ENCODE data around the gene LAPTM4A.

Gene LAPTM4A

GRCh38 chr2:20062615-20063545 is 11.5 kb upstream of the LAPTM4A start:
- Histone ChIP-seq H3K4me1 (ENCODE audit: control insufficient read depth, insufficient read depth, low read length) (no peaks in the 10 kb centered on the region), H3K9me3 (ENCODE audit: control insufficient read depth, insufficient read depth, low read length) (no peaks in the 10 kb centered on the region), H3K27me3 (ENCODE audit: control insufficient read depth, insufficient read depth, low read length) (no peaks in the 10 kb centered on the region), H3K36me3 (ENCODE audit: control insufficient read depth, insufficient read depth, low read length) (no peaks in the 10 kb centered on the region), H3K27ac (ENCODE audit: low read depth, low read length) (no peak overlapping the region), H3K4me3 (ENCODE audit: low read depth, low read length) (no peak overlapping the region), H3K9ac (ENCODE audit: low read depth, low read length) (no peak overlapping the region)

- H3K4me3 ChIP-seq (ENCODE audit: low read depth, low read length), result no peak overlapping the region
- no peaks in the 10 kb centered on the region for H3K27me3 ChIP-seq (ENCODE audit: control insufficient read depth, insufficient read depth, low read length)
- no peak overlapping the region for H3K9ac ChIP-seq (ENCODE audit: low read depth, low read length)
- H3K36me3 ChIP-seq (ENCODE audit: control insufficient read depth, insufficient read depth, low read length), result no peaks in the 10 kb centered on the region
- H3K9me3 ChIP-seq (ENCODE audit: control insufficient read depth, insufficient read depth, low read length), result no peaks in the 10 kb centered on the region
- no peak overlapping the region for H3K27ac ChIP-seq (ENCODE audit: low read depth, low read length)
- H3K4me1 ChIP-seq (ENCODE audit: control insufficient read depth, insufficient read depth, low read length), result no peaks in the 10 kb centered on the region
These were observed 10.5 kb upstream of the LAPTM4A start for GRCh38 chr2:20061940-20062339.

- H3K27ac ChIP-seq (ENCODE audit: low read depth, low read length), result no peak overlapping the region
- no peaks in the 10 kb centered on the region; the same call in 1 of the 2 replicates for H3K27me3 ChIP-seq (ENCODE audit: control insufficient read depth, insufficient read depth, low read length)
- no peaks in the 10 kb centered on the region for H3K4me1 ChIP-seq (ENCODE audit: control insufficient read depth, insufficient read depth, low read length)
- H3K4me3 ChIP-seq (ENCODE audit: low read depth, low read length), result no peak overlapping the region
- H3K9me3 ChIP-seq (ENCODE audit: control insufficient read depth, insufficient read depth, low read length), result no peaks in the 10 kb centered on the region
- H3K36me3 ChIP-seq (ENCODE audit: control insufficient read depth, insufficient read depth, low read length), result no peaks in the 10 kb centered on the region
- H3K9ac ChIP-seq (ENCODE audit: low read depth, low read length), result no peak overlapping the region
These were observed 10.0 kb upstream of the LAPTM4A start for GRCh38 chr2:20061476-20061875.

- H3K4me3 ChIP-seq (ENCODE audit: low read depth, low read length), result no peak overlapping the region
- no peak overlapping the region for H3K27ac ChIP-seq (ENCODE audit: low read depth, low read length)
- no peaks in the 10 kb centered on the region; the same call in 1 of the 2 replicates for H3K27me3 ChIP-seq (ENCODE audit: control insufficient read depth, insufficient read depth, low read length)
- no peaks in the 10 kb centered on the region for H3K9me3 ChIP-seq (ENCODE audit: control insufficient read depth, insufficient read depth, low read length)
- no peaks in the 10 kb centered on the region for H3K4me1 ChIP-seq (ENCODE audit: control insufficient read depth, insufficient read depth, low read length)
- H3K36me3 ChIP-seq (ENCODE audit: control insufficient read depth, insufficient read depth, low read length), result no peaks in the 10 kb centered on the region
- no peak overlapping the region for H3K9ac ChIP-seq (ENCODE audit: low read depth, low read length)
These were observed 8.7 kb upstream of the LAPTM4A start for GRCh38 chr2:20060106-20060505.

- H3K9ac ChIP-seq (ENCODE audit: low read depth, low read length), result no peak overlapping the region
- no peak overlapping the region for H3K4me3 ChIP-seq (ENCODE audit: low read depth, low read length)
- H3K36me3 ChIP-seq (ENCODE audit: control insufficient read depth, insufficient read depth, low read length), result no peaks in the 10 kb centered on the region
- H3K27me3 ChIP-seq (ENCODE audit: control insufficient read depth, insufficient read depth, low read length), result no peaks in the 10 kb centered on the region; the same call in 1 of the 2 replicates
- no peak overlapping the region for H3K27ac ChIP-seq (ENCODE audit: low read depth, low read length)
- H3K9me3 ChIP-seq (ENCODE audit: control insufficient read depth, insufficient read depth, low read length), result no peaks in the 10 kb centered on the region
- 0 out of 2 replicates have a peak, but pooled peaks cover 5% of the 10 kb centered on the region for H3K4me1 ChIP-seq (ENCODE audit: control insufficient read depth, insufficient read depth, low read length)
These were observed 5.8 kb upstream of the LAPTM4A start for GRCh38 chr2:20057268-20057667.

- Histone ChIP-seq H3K27ac (ENCODE audit: low read depth, low read length) (no peak overlapping the region), H3K9ac (ENCODE audit: low read depth, low read length) (no peak overlapping the region), H3K4me1 (ENCODE audit: control insufficient read depth, insufficient read depth, low read length) (0 out of 2 replicates have a peak, but pooled peaks cover 5% of the 10 kb centered on the region), H3K4me3 (ENCODE audit: low read depth, low read length) (no peak overlapping the region), H3K27me3 (ENCODE audit: control insufficient read depth, insufficient read depth, low read length) (no peaks in the 10 kb centered on the region; the same call in 1 of the 2 replicates), H3K36me3 (ENCODE audit: control insufficient read depth, insufficient read depth, low read length) (no peaks in the 10 kb centered on the region), H3K9me3 (ENCODE audit: control insufficient read depth, insufficient read depth, low read length) (no peaks in the 10 kb centered on the region)
These were observed 3.5 kb upstream of the LAPTM4A start for GRCh38 chr2:20054931-20055330.

GRCh38 chr2:20054119-20054518 is 2.7 kb upstream of the LAPTM4A start:
- H3K27ac ChIP-seq (ENCODE audit: low read depth, low read length), result no peak overlapping the region
- H3K27me3 ChIP-seq (ENCODE audit: control insufficient read depth, insufficient read depth, low read length), result no peaks in the 10 kb centered on the region; the same call in 1 of the 2 replicates
- peaks cover 7% of the 10 kb centered on the region for H3K4me1 ChIP-seq (ENCODE audit: control insufficient read depth, insufficient read depth, low read length)
- no peaks in the 10 kb centered on the region for H3K36me3 ChIP-seq (ENCODE audit: control insufficient read depth, insufficient read depth, low read length)
- H3K9ac ChIP-seq (ENCODE audit: low read depth, low read length), result no peak overlapping the region
- no peaks in the 10 kb centered on the region for H3K9me3 ChIP-seq (ENCODE audit: control insufficient read depth, insufficient read depth, low read length)
- H3K4me3 ChIP-seq (ENCODE audit: low read depth, low read length), result no peak overlapping the region

GRCh38 chr2:20052861-20053281 is 1.4 kb upstream of the LAPTM4A start:
- peak overlapping the region; percentile 89 for H3K27ac ChIP-seq (ENCODE audit: low read depth, low read length)
- peaks cover 20% of the 10 kb centered on the region for H3K4me1 ChIP-seq (ENCODE audit: control insufficient read depth, insufficient read depth, low read length)
- peak overlapping the region; percentile 85 for H3K4me3 ChIP-seq (ENCODE audit: low read depth, low read length)

GRCh38 chr2:20052229-20052851 is 912 bp upstream of the LAPTM4A start:
- no peaks in the 10 kb centered on the region for H3K36me3 ChIP-seq (ENCODE audit: control insufficient read depth, insufficient read depth, low read length)
- peak overlapping the region; percentile 85 for H3K4me3 ChIP-seq (ENCODE audit: low read depth, low read length)
- peak overlapping the region; percentile 89 for H3K27ac ChIP-seq (ENCODE audit: low read depth, low read length)
- H3K27me3 ChIP-seq (ENCODE audit: control insufficient read depth, insufficient read depth, low read length), result no peaks in the 10 kb centered on the region; the same call in 1 of the 2 replicates
- no peaks in the 10 kb centered on the region for H3K9me3 ChIP-seq (ENCODE audit: control insufficient read depth, insufficient read depth, low read length)
- peaks cover 21% of the 10 kb centered on the region for H3K4me1 ChIP-seq (ENCODE audit: control insufficient read depth, insufficient read depth, low read length)
- peak overlapping the region; percentile 95 for H3K9ac ChIP-seq (ENCODE audit: low read depth, low read length)

More at GRCh38 chr2:20052861-20053281, 1.4 kb upstream of the LAPTM4A start:
- Histone ChIP-seq H3K9me3 (ENCODE audit: control insufficient read depth, insufficient read depth, low read length) (no peaks in the 10 kb centered on the region), H3K9ac (ENCODE audit: low read depth, low read length) (peak overlapping the region; percentile 95; the same call in 1 of the 2 replicates), H3K27me3 (ENCODE audit: control insufficient read depth, insufficient read depth, low read length) (no peaks in the 10 kb centered on the region; the same call in 1 of the 2 replicates), H3K36me3 (ENCODE audit: control insufficient read depth, insufficient read depth, low read length) (no peaks in the 10 kb centered on the region)

GRCh38 chr2:20050646-20051531 is 539 bp downstream of the LAPTM4A start:
- no peaks in the 10 kb centered on the region for H3K36me3 ChIP-seq (ENCODE audit: control insufficient read depth, insufficient read depth, low read length)
- H3K27ac ChIP-seq (ENCODE audit: low read depth, low read length), result peak overlapping the region; percentile 89
- H3K4me1 ChIP-seq (ENCODE audit: control insufficient read depth, insufficient read depth, low read length), result peaks cover 21% of the 10 kb centered on the region
- no peaks in the 10 kb centered on the region for H3K27me3 ChIP-seq (ENCODE audit: control insufficient read depth, insufficient read depth, low read length)
- peak overlapping the region; percentile 74 for H3K9ac ChIP-seq (ENCODE audit: low read depth, low read length)
- peak overlapping the region; percentile 85 for H3K4me3 ChIP-seq (ENCODE audit: low read depth, low read length)
- H3K9me3 ChIP-seq (ENCODE audit: control insufficient read depth, insufficient read depth, low read length), result no peaks in the 10 kb centered on the region

Measured in HUES48 (cell line).